OCI-LY7 (cell line): ENCODE data around the gene KRTAP10-3.

Source experiments
- CTCF ChIP-seq: fragments of 200-600 bp; sonication (generic); conservative IDR thresholded peaks from 2 replicates; pipeline ENCODE4 v1.5.1; 2014; ENCODE audit warnings: mild to moderate bottlenecking, antibody characterized with exemption, low read length, moderate library complexity, mixed read lengths
- EZH2phosphoT487 ChIP-seq: fragments of 200-600 bp; sonication (generic); IDR thresholded peaks from 2 replicates; pipeline ENCODE4 v1.6.1; 2018; ENCODE audit warnings: low read depth, borderline replicate concordance, mild to moderate bottlenecking, mixed run types, antibody characterized with exemption, low read length, moderate library complexity, mixed read lengths

- TF ChIP-seq CTCF, result no peak
- no peak for TF ChIP-seq EZH2phosphoT487
Measured at GRCh38 chr21:44516342-44516741, 42.3 kb downstream of the KRTAP10-3 start.
